HAP-1 (cell line): ENCODE data around the gene ENTHD1.
A peak's percentile ranks its signal among the peaks of the same experiment; 100 is the strongest.

Experiments used
- DNase-seq, 2 experiments: peaks; one replicate each; pipeline ENCODE4 v3.0.0-alpha.2; 2016 to 2020; ENCODE audit warnings: low spot score in 2 of 2
- H3K27me3 ChIP-seq: fragments of 250-450 bp; sonication (Bioruptor Pico); 2 replicates; pipeline ENCODE4 v1.5.1; 2020; ENCODE audit warnings: low read depth, mild to moderate bottlenecking, moderate library complexity
- H3K36me3 ChIP-seq: fragments of 250-450 bp; sonication (Bioruptor Pico); replicated peaks from 2 replicates; pipeline ENCODE4 v1.5.1; 2020; ENCODE audit warnings: mild to moderate bottlenecking
- H3K4me1 ChIP-seq: fragments of 250-450 bp; sonication (Bioruptor Pico); 2 replicates; pipeline ENCODE4 v1.5.1; 2020; ENCODE audit warnings: mild to moderate bottlenecking
- H3K4me3 ChIP-seq: fragments of 250-450 bp; sonication (Bioruptor Pico); 2 replicates; pipeline ENCODE4 v1.5.1; 2020; ENCODE audit warnings: mild to moderate bottlenecking, moderate library complexity
- H3K9me3 ChIP-seq: fragments of 250-450 bp; sonication (Bioruptor Pico); 2 replicates; pipeline ENCODE4 v1.5.1; 2020; ENCODE audit warnings: mild to moderate bottlenecking, moderate library complexity
- in situ Hi-C: fragments of 300-500 bp; cut with MboI; formaldehyde crosslinking; loops from 3 replicates; pipeline ENCODE4 v1.14.3; 2020; ENCODE audit warnings: low sequenced_read_pairs, inconsistent platforms, mixed read lengths

The ENTHD1 gene

GRCh38 chr22:39893526-39893925, at the start of gene ENTHD1:
ENTHD1 (minus strand) TSS chr22:39893760; CDS start chr22:39887748, 6,012 bp downstream.
- in situ Hi-C loops, result no loop called here
- H3K4me3 ChIP-seq, result no peak within 1 kb of the TSS
- no peaks in the 10 kb centered on the region for H3K27me3 ChIP-seq

GRCh38 chr22:39943337-39943736, 49.8 kb upstream of the ENTHD1 start:
- Histone ChIP-seq H3K9me3 (no peaks in the 10 kb centered on the region), H3K36me3 (no peaks in the 10 kb centered on the region), H3K4me1 (no peaks in the 10 kb centered on the region; the same call in 1 of the 2 replicates), H3K4me3 (no peak overlapping the region), H3K27me3 (no peaks in the 10 kb centered on the region)
- DNase-seq, result peak in 1 of 2 experiments; percentile 50
- in situ Hi-C loops, result no loop called here

More at GRCh38 chr22:39893526-39893925, at the start of gene ENTHD1:
- no peaks in the 10 kb centered on the region for H3K4me1 ChIP-seq
- H3K9me3 ChIP-seq, result no peaks in the 10 kb centered on the region
- DNase-seq, result no peak
- no peaks in the 10 kb centered on the region for H3K36me3 ChIP-seq

- no peak for DNase-seq
- H3K36me3 ChIP-seq, result no peaks in the 10 kb centered on the region
- no peaks in the 10 kb centered on the region for H3K9me3 ChIP-seq
- in situ Hi-C loops, result no loop called here
- H3K27me3 ChIP-seq, result no peaks in the 10 kb centered on the region
- no peak overlapping the region for H3K4me3 ChIP-seq
- no peaks in the 10 kb centered on the region; the same call in 1 of the 2 replicates for H3K4me1 ChIP-seq
These were observed 49.1 kb upstream of the ENTHD1 start for GRCh38 chr22:39942439-39943230.

- Histone ChIP-seq H3K4me3 (no peak overlapping the region), H3K36me3 (no peaks in the 10 kb centered on the region), H3K9me3 (no peaks in the 10 kb centered on the region), H3K27me3 (no peaks in the 10 kb centered on the region), H3K4me1 (no peaks in the 10 kb centered on the region; the same call in 1 of the 2 replicates)
- in situ Hi-C loops, result no loop called here
- DNase-seq, result no peak
These were observed 48.0 kb upstream of the ENTHD1 start for GRCh38 chr22:39941601-39942000.

GRCh38 chr22:39940757-39941305, 47.3 kb upstream of the ENTHD1 start:
- no peaks in the 10 kb centered on the region for H3K36me3 ChIP-seq
- no peaks in the 10 kb centered on the region for H3K9me3 ChIP-seq
- no peaks in the 10 kb centered on the region for H3K27me3 ChIP-seq
- peaks cover 1% of the 10 kb centered on the region for H3K4me1 ChIP-seq
- in situ Hi-C loops, result no loop called here
- DNase-seq, result no peak
- H3K4me3 ChIP-seq, result no peak overlapping the region

GRCh38 chr22:39939830-39940229, 46.3 kb upstream of the ENTHD1 start:
- no peaks in the 10 kb centered on the region for H3K9me3 ChIP-seq
- no peaks in the 10 kb centered on the region for H3K27me3 ChIP-seq
- no peaks in the 10 kb centered on the region for H3K36me3 ChIP-seq
- in situ Hi-C loops, result no loop called here
- no peak overlapping the region for H3K4me3 ChIP-seq
- peaks cover 9% of the 10 kb centered on the region for H3K4me1 ChIP-seq
- no peak for DNase-seq

- in situ Hi-C loops, result no loop called here
These were observed 45.0 kb upstream of the ENTHD1 start for GRCh38 chr22:39938509-39939111.

GRCh38 chr22:39937906-39938305, 44.3 kb upstream of the ENTHD1 start:
- H3K36me3 ChIP-seq, result no peaks in the 10 kb centered on the region
- peaks cover 13% of the 10 kb centered on the region for H3K4me1 ChIP-seq
- DNase-seq, result no peak
- H3K27me3 ChIP-seq, result no peaks in the 10 kb centered on the region
- no peak overlapping the region for H3K4me3 ChIP-seq
- H3K9me3 ChIP-seq, result no peaks in the 10 kb centered on the region
- in situ Hi-C loops, result no loop called here

More at GRCh38 chr22:39938509-39939111, 45.0 kb upstream of the ENTHD1 start:
- H3K36me3 ChIP-seq, result no peaks in the 10 kb centered on the region
- peaks cover 13% of the 10 kb centered on the region for H3K4me1 ChIP-seq
- no peaks in the 10 kb centered on the region for H3K27me3 ChIP-seq
- DNase-seq, result no peak
- H3K4me3 ChIP-seq, result no peak overlapping the region
- no peaks in the 10 kb centered on the region for H3K9me3 ChIP-seq

- Histone ChIP-seq H3K4me3 (no peak overlapping the region), H3K27me3 (no peaks in the 10 kb centered on the region), H3K9me3 (no peaks in the 10 kb centered on the region), H3K36me3 (no peaks in the 10 kb centered on the region), H3K4me1 (peaks cover 13% of the 10 kb centered on the region)
- no peak for DNase-seq
- in situ Hi-C loops, result no loop called here
These were observed 43.1 kb upstream of the ENTHD1 start for GRCh38 chr22:39936523-39937145.

- H3K27me3 ChIP-seq, result no peaks in the 10 kb centered on the region
- no peaks in the 10 kb centered on the region for H3K9me3 ChIP-seq
- no peak for DNase-seq
- in situ Hi-C loops, result no loop called here
- no peak overlapping the region for H3K4me3 ChIP-seq
- no peaks in the 10 kb centered on the region for H3K36me3 ChIP-seq
- peaks cover 13% of the 10 kb centered on the region for H3K4me1 ChIP-seq
These were observed 42.1 kb upstream of the ENTHD1 start for GRCh38 chr22:39935612-39936011.

GRCh38 chr22:39935116-39935515, 41.6 kb upstream of the ENTHD1 start:
- no peaks in the 10 kb centered on the region for H3K36me3 ChIP-seq
- peaks cover 13% of the 10 kb centered on the region for H3K4me1 ChIP-seq
- H3K27me3 ChIP-seq, result no peaks in the 10 kb centered on the region
- no peaks in the 10 kb centered on the region for H3K9me3 ChIP-seq
- H3K4me3 ChIP-seq, result no peak overlapping the region
- in situ Hi-C loops, result no loop called here
- peak; percentile 51 to 59 for DNase-seq

- in situ Hi-C loops, result no loop called here
- H3K4me3 ChIP-seq, result no peak overlapping the region
- H3K27me3 ChIP-seq, result no peaks in the 10 kb centered on the region
- peaks cover 13% of the 10 kb centered on the region for H3K4me1 ChIP-seq
- no peaks in the 10 kb centered on the region for H3K9me3 ChIP-seq
- H3K36me3 ChIP-seq, result no peaks in the 10 kb centered on the region
- no peak for DNase-seq
These were observed 40.2 kb upstream of the ENTHD1 start for GRCh38 chr22:39933741-39934140.

- no peaks in the 10 kb centered on the region for H3K36me3 ChIP-seq
- H3K4me1 ChIP-seq, result peaks cover 13% of the 10 kb centered on the region
- no peaks in the 10 kb centered on the region for H3K27me3 ChIP-seq
- DNase-seq, result peak in 1 of 2 experiments; percentile 70
- no peaks in the 10 kb centered on the region for H3K9me3 ChIP-seq
- no peak overlapping the region for H3K4me3 ChIP-seq
- in situ Hi-C loops, result no loop called here
These were observed 39.5 kb upstream of the ENTHD1 start for GRCh38 chr22:39932918-39933649.
